ENCODE results near the gene RBM44.

RBM44 gene

GRCh38 chr2:237823544-237823943 lies 25.0 kb downstream of the RBM44 start:
- H3K4me1 Mint-ChIP-seq, result no peaks in the 10 kb centered on the region
- no peaks in the 10 kb centered on the region for H3K9me3 Mint-ChIP-seq

DNA sequence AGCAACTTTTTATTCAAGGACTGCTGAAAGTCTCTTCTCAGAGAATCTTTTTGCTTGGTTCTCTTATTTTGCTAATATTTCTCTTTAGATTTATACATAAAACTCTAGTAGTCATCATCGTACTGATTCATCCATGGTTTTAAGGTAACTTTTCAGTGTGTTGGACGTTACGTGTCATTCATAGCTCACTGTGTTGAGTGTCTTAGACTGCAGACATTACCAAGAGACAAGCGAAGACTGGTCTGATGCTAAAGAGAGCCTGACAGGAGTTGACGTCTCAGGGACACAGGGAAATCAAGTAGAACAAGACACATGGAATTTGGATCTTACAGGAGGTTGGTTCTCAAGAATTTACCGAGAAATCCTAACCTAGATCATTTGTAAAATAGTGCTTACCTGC lies 25.5 kb downstream of the RBM44 start:
- no peak for DNase-seq
- Mint-ChIP-seq H3K4me3 (no peak overlapping the region), H3K36me3 (ENCODE audit: low read depth) (no peaks in the 10 kb centered on the region), H3K4me1 (no peaks in the 10 kb centered on the region), H3K9me3 (no peaks in the 10 kb centered on the region), H3K27ac (no peak overlapping the region), H3K27me3 (ENCODE audit: low read depth, poor library complexity) (peaks cover 4% of the 10 kb centered on the region)
- TF ChIP-seq, protein P1, sequence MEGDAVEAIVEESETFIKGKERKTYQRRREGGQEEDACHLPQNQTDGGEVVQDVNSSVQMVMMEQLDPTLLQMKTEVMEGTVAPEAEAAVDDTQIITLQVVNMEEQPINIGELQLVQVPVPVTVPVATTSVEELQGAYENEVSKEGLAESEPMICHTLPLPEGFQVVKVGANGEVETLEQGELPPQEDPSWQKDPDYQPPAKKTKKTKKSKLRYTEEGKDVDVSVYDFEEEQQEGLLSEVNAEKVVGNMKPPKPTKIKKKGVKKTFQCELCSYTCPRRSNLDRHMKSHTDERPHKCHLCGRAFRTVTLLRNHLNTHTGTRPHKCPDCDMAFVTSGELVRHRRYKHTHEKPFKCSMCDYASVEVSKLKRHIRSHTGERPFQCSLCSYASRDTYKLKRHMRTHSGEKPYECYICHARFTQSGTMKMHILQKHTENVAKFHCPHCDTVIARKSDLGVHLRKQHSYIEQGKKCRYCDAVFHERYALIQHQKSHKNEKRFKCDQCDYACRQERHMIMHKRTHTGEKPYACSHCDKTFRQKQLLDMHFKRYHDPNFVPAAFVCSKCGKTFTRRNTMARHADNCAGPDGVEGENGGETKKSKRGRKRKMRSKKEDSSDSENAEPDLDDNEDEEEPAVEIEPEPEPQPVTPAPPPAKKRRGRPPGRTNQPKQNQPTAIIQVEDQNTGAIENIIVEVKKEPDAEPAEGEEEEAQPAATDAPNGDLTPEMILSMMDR (IDR thresholded peaks at IDR 0.05), result no peak

More at GRCh38 chr2:237823544-237823943, 25.0 kb downstream of the RBM44 start:
- Mint-ChIP-seq H3K27me3 (ENCODE audit: low read depth, poor library complexity) (peaks cover 4% of the 10 kb centered on the region), H3K36me3 (ENCODE audit: low read depth) (no peaks in the 10 kb centered on the region), H3K27ac (no peak overlapping the region), H3K4me3 (no peak overlapping the region)
- TF ChIP-seq, protein P1 (IDR thresholded peaks at IDR 0.05), result no peak
- no peak for DNase-seq

DNA sequence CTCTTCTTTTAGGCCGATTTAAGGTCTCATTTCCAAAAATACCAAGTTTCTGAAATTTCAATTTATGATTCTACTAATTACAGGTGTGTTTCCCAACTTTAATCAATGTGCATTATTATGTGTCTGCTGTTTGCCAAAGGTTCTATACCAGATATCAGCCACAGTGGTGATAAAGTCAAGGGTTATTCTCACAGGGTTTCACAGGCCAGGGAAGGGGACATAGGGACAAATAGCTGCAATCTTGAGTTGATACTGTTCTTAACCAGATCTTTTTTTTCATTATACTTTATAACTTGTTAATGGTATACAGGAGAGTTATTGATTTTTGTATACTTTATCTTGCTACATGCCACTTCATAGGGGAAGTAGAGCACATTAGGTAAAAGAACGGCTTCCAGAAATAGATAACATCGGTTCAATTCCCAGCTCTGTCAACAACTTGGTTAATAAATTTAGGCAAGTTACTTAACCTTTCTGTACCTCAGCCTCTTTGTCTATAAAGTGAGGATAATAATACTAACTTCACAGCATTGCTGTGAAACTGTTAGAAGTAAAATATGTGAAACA lies 28.9 kb downstream of the RBM44 start:
- no peak overlapping the region for H3K4me3 Mint-ChIP-seq
- peaks cover 11% of the 10 kb centered on the region for H3K27me3 Mint-ChIP-seq (ENCODE audit: low read depth, poor library complexity)
- H3K27ac Mint-ChIP-seq, result no peak overlapping the region
- H3K9me3 Mint-ChIP-seq, result no peaks in the 10 kb centered on the region
- H3K4me1 Mint-ChIP-seq, result peaks cover 7% of the 10 kb centered on the region
- DNase-seq, result no peak
- no peaks in the 10 kb centered on the region for H3K36me3 Mint-ChIP-seq (ENCODE audit: low read depth)
- TF ChIP-seq, protein P1 (IDR thresholded peaks at IDR 0.05), result no peak

DNA sequence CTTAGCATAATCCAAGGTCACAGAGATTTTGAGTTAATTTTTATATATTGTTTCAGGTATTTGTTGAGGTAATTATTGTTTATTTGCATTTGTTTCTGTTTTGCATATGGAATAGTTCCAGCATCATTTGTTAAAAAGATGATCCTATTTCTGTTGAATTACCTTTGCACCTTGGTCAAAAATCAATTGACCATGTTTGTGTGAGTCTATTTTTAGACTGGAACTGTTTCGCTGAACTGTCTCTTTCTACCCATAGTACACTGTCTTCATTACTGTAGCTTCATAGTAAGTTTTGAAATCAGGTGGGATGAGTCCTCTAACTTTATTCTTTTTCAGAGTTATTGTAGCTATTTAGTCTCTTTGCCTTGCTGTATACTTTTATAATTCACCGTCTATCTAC lies 31.9 kb downstream of the RBM44 start:
- TF ChIP-seq, protein P1 (IDR thresholded peaks at IDR 0.05), result no peak
- H3K36me3 Mint-ChIP-seq (ENCODE audit: low read depth), result no peaks in the 10 kb centered on the region
- no peaks in the 10 kb centered on the region for H3K9me3 Mint-ChIP-seq
- H3K4me3 Mint-ChIP-seq, result no peak overlapping the region
- peaks cover 7% of the 10 kb centered on the region for H3K27me3 Mint-ChIP-seq (ENCODE audit: low read depth, poor library complexity)
- no peak overlapping the region for H3K27ac Mint-ChIP-seq
- no peak for DNase-seq
- peaks cover 7% of the 10 kb centered on the region for H3K4me1 Mint-ChIP-seq

DNA sequence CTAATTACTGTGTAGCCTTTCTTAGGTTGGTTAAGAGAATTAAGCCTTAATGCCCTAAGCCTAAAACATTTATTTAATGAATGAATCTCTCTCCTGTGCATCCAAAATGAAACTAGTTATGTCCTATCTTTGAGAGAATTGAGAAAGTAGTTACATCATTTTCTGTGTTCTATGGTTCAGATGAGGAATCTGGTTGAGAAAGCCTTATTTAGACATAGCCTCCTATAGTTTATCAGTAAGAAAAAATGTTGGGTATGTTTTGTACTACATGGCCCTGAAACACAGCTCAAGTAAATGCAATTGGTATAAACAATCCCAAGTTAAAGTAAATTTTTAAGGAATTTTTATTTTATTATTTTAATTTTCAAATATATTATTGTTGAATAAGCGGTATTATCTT lies 35.0 kb downstream of the RBM44 start:
- Mint-ChIP-seq H3K4me3 (no peak overlapping the region), H3K9me3 (no peaks in the 10 kb centered on the region), H3K4me1 (peaks cover 7% of the 10 kb centered on the region), H3K36me3 (ENCODE audit: low read depth) (no peaks in the 10 kb centered on the region), H3K27me3 (ENCODE audit: low read depth, poor library complexity) (peaks cover 7% of the 10 kb centered on the region), H3K27ac (no peak overlapping the region)
- DNase-seq, result no peak
- TF ChIP-seq, protein P1 (IDR thresholded peaks at IDR 0.05), result no peak

DNA sequence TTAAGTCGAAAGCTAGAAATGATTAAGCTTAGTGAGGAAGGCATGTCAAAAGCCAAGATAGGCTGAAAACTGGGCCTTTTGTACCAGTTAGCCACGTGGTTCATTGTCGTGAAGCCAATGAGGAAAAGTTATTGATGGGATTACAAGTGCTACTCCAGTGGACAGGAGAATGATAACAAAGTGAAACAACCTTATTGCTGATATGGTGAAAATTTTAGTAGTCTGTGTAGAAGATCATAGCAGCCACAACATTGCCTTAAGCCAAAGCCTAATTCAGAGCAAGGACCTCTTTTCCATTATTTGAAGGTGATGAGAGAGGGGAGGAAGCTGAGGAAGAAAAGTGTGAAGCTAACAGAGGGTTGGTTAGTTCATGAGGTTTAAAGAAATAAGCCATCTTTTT lies 36.8 kb downstream of the RBM44 start:
- Mint-ChIP-seq H3K36me3 (ENCODE audit: low read depth) (no peaks in the 10 kb centered on the region), H3K9me3 (no peaks in the 10 kb centered on the region), H3K4me3 (no peak overlapping the region), H3K4me1 (peaks cover 7% of the 10 kb centered on the region), H3K27ac (no peak overlapping the region), H3K27me3 (ENCODE audit: low read depth, poor library complexity) (peaks cover 15% of the 10 kb centered on the region)
- TF ChIP-seq, protein P1 (IDR thresholded peaks at IDR 0.05), result no peak
- DNase-seq, result no peak

All from nephron progenitor cell (in vitro differentiated cells).